Measurements from ENCODE around the gene ENTR1. TPM values are rescaled to one million over a fixed set of nuclear protein-coding genes. Genes with fewer than 3 reads are reported as not detected.

Gene ENTR1
- total and polyA plus RNA-seq, 2 donors (not counting 1 experiment from before 2014, with no cell fraction given) = 77.7 to 86.3 TPM

- WGBS (ENCODE audit: insufficient coverage) = 98% methylated on average over 19 of the region's 19 CpGs
- Histone ChIP-seq H3K79me2 (ENCODE audit: control insufficient read depth, insufficient read depth, low read length) (peaks cover 2% of the 10 kb centered on the region), H3K36me3 (replicated peaks in 1 of 2; ENCODE audit: control extremely low read depth in 1 of 2, control insufficient read depth in 1 of 2, extremely low read depth in 1 of 2, insufficient read depth in 2 of 2, low read length in 1 of 2) (peaks cover 0 to 47% of the 10 kb centered on the region in 2 experiments), H4K20me1 (ENCODE audit: control insufficient read depth, insufficient read depth, low read length, poor library complexity, severe bottlenecking) (no peaks in the 10 kb centered on the region), H3K27ac (ENCODE audit: low read length in 2 of 2) (no peak overlapping the region), H3K4me2 (replicated peaks; ENCODE audit: low read depth, low read length, poor library complexity, severe bottlenecking) (no peak overlapping the region), H3K9ac (ENCODE audit: low read length) (no peak overlapping the region), H3K27me3 (replicated peaks in 1 of 4; ENCODE audit: control extremely low read depth in 1 of 4, control insufficient read depth in 3 of 4, insufficient read depth in 4 of 4, low read length in 3 of 4) (no peaks in the 10 kb centered on the region), H3K4me1 (ENCODE audit: control insufficient read depth in 2 of 2, insufficient read depth in 2 of 2, low read length in 2 of 2) (no peaks in the 10 kb centered on the region), H3K9me3 (ENCODE audit: control extremely low read depth in 1 of 3, control insufficient read depth in 2 of 3, insufficient read depth in 1 of 3, low read length in 2 of 3) (no peaks in the 10 kb centered on the region), H2AFZ (ENCODE audit: insufficient read depth, low read depth, low read length, poor library complexity, severe bottlenecking) (no peak overlapping the region), H3K4me3 (ENCODE audit: control extremely low read depth in 1 of 5, extremely low read depth in 1 of 5, insufficient read depth in 1 of 5, low read depth in 2 of 5, low read length in 4 of 5) (no peak overlapping the region)
- intact Hi-C loops (cut with micrococcal nuclease) = no loop called here
- Mint-ChIP-seq H3K4me1 (no peaks in the 10 kb centered on the region), H3K9me3 (ENCODE audit: insufficient read depth) (no peaks in the 10 kb centered on the region), H3K27ac (no peak overlapping the region), H3K27me3 (no peaks in the 10 kb centered on the region), H3K4me3 (no peak overlapping the region)
- ChIA-PET CTCF (interaction anchor here (0.6 kb wide), 1 partner anchor 608 kb away, joined by 3 read pairs; no protein-coding TSS in a partner anchor), POLR2A (no interaction called here)
- no peak for DNase-seq
- TF ChIP-seq EZH2 (IDR thresholded peaks at IDR 0.05; ENCODE audit: borderline replicate concordance, insufficient read depth, low read depth, low read length, poor library complexity, severe bottlenecking) = no peak
- no peak for TF ChIP-seq CTCF (IDR thresholded peaks at IDR 0.05)
- ATAC-seq (ENCODE audit: low read depth) = no peak
Observed at GRCh38 chr9:136387217-136387616, 23.2 kb downstream of the ENTR1 start.

GRCh38 chr9:136386018-136386417 lies 24.4 kb downstream of the ENTR1 start:
- H3K9ac ChIP-seq (ENCODE audit: low read length) = no peak overlapping the region
- Mint-ChIP-seq H3K27ac (no peak overlapping the region), H3K4me1 (no peaks in the 10 kb centered on the region), H3K9me3 (ENCODE audit: insufficient read depth) (no peaks in the 10 kb centered on the region), H3K4me3 (no peak overlapping the region), H3K27me3 (no peaks in the 10 kb centered on the region)
- ChIA-PET CTCF (no interaction called here), POLR2A (no interaction called here)
- H2AFZ ChIP-seq (ENCODE audit: insufficient read depth, low read depth, low read length, poor library complexity, severe bottlenecking) = no peak overlapping the region
- intact Hi-C loops (cut with micrococcal nuclease) = no loop called here
- H3K79me2 ChIP-seq (ENCODE audit: control insufficient read depth, insufficient read depth, low read length) = no peaks in the 10 kb centered on the region
- no peak overlapping the region for H3K4me2 ChIP-seq (replicated peaks; ENCODE audit: low read depth, low read length, poor library complexity, severe bottlenecking)
- no peak for TF ChIP-seq EZH2 (IDR thresholded peaks at IDR 0.05; ENCODE audit: borderline replicate concordance, insufficient read depth, low read depth, low read length, poor library complexity, severe bottlenecking)
- TF ChIP-seq CTCF (IDR thresholded peaks at IDR 0.05) = no peak
- H3K4me1 ChIP-seq (ENCODE audit: control insufficient read depth in 2 of 2, insufficient read depth in 2 of 2, low read length in 2 of 2) = no peaks in the 10 kb centered on the region
- H3K36me3 ChIP-seq (replicated peaks in 1 of 2; ENCODE audit: control extremely low read depth in 1 of 2, control insufficient read depth in 1 of 2, extremely low read depth in 1 of 2, insufficient read depth in 2 of 2, low read length in 1 of 2) = peaks cover 0 to 44% of the 10 kb centered on the region in 2 experiments
- no peaks in the 10 kb centered on the region for H3K27me3 ChIP-seq (replicated peaks in 1 of 4; ENCODE audit: control extremely low read depth in 1 of 4, control insufficient read depth in 3 of 4, insufficient read depth in 4 of 4, low read length in 3 of 4)
- H3K9me3 ChIP-seq (ENCODE audit: control extremely low read depth in 1 of 3, control insufficient read depth in 2 of 3, insufficient read depth in 1 of 3, low read length in 2 of 3) = no peaks in the 10 kb centered on the region
- 89% methylated on average over 8 of the region's 13 CpGs for WGBS (ENCODE audit: insufficient coverage)
- H4K20me1 ChIP-seq (ENCODE audit: control insufficient read depth, insufficient read depth, low read length, poor library complexity, severe bottlenecking) = no peaks in the 10 kb centered on the region
- no peak overlapping the region for H3K27ac ChIP-seq (ENCODE audit: low read length in 2 of 2)
- DNase-seq = no peak
- H3K4me3 ChIP-seq (ENCODE audit: control extremely low read depth in 1 of 5, extremely low read depth in 1 of 5, insufficient read depth in 1 of 5, low read depth in 2 of 5, low read length in 4 of 5) = no peak overlapping the region
- no peak for ATAC-seq (ENCODE audit: low read depth)

Data from B cell (primary cell).